Head of caudate nucleus (tissue), 42 donors: Measurements from ENCODE around the gene LHPP.

Experiments
- DNase-seq, 42 donors: peaks; one replicate each; pipeline versions ENCODE4 v3.0.0 to v3.0.0-alpha.2; 2020 to 2021; ENCODE audit warnings: mixed read lengths in 7 of 42
- intact Hi-C: fragments of 100-400 bp; cut with DNase I; formaldehyde crosslinking; loops from one replicate; pipeline ENCODE4 v1.15.0; 2022

Gene LHPP

DNA sequence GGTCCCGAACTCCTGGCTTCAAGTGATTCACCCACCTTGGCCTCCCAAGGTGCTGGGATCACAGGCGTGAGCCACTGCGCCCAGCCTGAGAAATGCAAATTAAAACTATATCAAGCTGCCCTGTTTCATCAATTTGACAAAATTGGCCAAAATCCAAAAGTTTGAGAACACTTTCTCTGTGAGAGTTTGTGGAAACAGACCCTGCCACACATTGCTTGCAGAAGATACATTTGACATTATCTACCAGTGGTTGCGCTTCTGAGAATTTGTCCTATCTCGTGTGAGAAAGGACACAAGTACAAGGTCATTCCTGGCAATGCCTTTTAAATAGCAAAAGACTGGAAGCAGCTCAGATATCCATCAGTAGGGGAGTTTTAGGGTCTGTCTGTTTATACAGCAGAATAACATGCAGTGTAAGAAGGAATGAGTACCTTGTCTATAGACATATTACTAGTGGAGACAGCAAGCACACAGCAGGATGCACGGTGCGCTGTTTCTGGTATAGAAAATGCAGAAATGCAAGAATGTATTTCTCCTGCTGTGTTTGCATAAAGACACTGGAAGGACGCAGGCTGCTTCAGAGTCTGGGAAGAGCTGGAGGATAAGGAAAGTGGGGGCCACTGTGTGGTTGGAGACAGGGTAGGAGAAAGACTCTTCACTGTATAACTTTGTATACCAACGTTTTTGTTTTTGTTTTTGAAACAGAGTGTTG, 4.3 kb downstream of the LHPP start:
- intact Hi-C loops: no loop called here
- DNase-seq: no peak

DNA sequence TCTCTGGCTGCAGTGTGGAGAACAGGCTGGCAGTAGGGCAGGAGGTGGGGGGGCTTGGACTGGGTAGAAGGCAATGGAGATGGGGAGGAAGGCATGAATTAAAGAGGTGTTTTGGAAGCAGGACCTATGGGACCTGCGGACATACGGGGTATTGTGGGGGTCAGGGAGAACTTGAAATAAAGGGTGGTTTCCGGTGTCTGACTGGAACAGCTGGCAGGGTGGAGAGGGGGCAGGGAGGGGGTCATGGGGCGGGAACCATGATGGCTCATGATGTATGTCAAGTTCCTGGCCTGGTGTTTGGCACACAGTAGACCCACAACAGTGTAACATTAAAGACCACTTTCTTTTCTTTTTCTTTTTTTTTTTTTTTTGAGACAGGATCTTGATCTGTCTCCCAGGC, 5.5 kb downstream of the LHPP start:
- DNase-seq: no peak
- intact Hi-C loops: no loop called here

DNA sequence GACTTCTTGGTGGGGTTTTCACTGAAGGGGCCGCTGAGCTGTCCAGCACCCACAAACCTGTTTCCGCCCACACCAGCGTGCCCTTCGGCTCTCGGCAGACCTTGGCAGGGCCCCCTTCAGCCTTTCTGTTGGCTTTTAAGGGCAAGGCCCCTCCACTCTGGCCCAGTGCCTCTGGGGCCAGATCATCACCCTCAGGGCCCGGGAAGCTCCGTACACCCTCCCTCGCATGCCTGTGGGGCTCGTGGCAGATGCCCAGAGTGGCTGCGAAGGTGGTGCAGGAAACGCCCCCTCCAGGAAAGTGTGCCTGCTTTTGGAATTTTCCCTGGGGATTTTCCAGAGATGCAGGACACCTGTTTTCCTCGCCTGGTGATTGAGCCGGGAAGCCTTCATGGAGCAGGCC, 7.0 kb downstream of the LHPP start:
- peak in 1 of 42 donors; percentile 16 for DNase-seq
- intact Hi-C loops: no loop called here

DNA sequence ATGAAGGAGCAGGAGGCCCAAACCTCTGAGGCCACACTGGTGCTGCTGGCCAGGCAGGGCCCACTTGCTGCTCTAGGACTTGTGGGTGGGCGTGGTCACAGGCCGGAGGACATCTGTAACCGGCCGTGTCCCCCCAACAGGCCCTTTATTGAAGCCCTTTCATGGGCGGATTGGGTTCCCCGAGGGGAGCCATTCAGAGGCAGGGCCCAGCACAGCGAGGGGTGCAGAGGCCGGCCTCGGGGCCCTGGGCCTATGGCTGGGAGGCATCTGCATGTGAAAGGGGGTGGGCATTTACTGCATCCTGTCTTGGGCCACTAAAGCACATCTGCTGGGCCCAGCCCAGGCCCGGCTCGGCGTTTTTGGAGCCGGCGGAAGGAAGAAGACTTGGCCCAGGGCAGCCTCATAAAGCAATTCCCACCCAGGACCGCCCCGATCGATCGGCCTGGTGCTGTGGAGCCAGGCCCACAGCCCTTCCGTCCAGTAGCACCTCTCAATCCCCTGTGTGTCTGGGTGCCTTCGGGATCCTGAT, 8.4 kb downstream of the LHPP start:
- DNase-seq: no peak

DNA sequence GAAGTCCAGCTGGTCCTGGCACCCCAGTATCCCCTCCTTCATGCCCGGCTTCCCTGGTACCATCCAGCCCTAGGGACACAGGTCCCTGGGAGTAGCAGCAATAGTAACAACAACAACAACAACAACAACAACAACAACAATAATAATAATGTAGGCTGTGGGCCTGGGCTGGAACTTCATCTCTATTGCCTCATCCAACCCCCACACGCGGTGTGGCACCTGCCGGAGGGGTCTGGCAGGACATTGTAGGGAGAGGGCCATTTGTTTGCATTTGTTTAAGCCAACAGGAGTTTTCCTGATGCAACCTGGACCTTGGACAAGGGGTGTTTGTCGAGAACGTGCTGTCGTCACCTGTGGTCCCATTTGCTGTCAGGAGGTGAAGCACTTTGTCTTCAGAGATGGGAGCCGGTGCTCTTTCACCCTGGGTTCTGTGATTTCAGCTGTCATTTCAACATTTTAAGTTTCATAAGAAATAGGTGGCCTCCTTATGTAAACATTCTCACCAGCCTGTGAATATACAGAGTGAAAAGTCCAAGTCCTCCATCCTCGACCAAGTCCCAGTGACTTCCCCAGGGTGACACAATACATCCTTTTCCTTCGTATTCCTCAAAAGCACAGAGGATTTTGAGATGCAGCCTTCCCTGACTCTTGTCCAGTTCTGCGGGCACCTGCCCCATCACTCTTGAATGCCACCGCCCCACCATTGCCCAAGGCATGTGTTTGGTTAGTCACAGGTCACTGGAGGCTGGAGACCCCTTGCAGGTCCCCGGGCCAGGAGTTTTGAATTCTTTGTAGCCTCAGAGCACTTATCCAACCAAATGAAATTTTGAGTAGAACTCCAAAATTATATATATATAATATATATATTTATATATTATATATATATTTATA, 9.2 kb downstream of the LHPP start:
- intact Hi-C loops: no loop called here

More for the DNA sequence above, 8.4 kb downstream of the LHPP start:
- intact Hi-C loops: no loop called here

DNA sequence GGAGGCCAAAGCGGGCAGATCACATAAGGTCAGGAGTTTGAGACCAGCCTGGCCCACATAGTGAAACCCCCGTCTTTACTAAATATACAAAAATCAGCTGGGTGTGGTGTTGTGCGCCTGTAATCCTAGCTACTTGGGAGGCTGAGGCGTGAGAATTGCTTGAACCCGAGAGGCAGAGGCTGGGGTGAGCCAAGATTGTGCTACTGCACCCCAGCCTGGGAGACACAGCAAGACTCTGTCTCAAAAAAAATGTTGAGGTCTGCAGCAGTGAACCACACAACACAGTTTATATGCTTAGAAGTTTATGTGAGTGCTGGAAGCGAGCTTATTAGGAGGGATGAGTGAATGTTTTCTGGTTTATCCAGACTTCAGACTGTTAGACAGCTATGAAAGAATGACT, 10.4 kb downstream of the LHPP start:
- DNase-seq: no peak
- intact Hi-C loops: no loop called here

More for the DNA sequence above, 9.2 kb downstream of the LHPP start:
- peak in 1 of 42 donors; percentile 32 for DNase-seq

DNA sequence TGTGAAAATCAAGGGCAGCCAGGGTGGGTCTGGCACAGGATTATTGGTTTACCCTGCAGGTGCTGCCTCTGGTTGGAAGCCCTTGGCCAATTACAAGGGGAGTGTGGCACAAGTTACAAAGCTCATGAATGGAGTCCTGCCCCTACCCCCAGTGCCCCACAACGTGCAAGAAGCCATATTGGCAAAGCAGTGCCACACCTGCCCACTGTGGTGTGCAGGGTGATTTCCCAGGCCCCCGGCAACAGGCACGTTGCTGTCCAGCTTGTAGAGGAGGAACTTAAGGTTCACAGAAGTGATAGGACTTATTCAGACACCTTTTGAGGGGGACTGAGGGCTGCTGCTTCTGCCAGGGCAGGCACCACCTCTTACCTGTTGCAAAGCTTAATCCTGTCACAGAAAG, 11.4 kb downstream of the LHPP start:
- DNase-seq: no peak
- intact Hi-C loops: no loop called here

DNA sequence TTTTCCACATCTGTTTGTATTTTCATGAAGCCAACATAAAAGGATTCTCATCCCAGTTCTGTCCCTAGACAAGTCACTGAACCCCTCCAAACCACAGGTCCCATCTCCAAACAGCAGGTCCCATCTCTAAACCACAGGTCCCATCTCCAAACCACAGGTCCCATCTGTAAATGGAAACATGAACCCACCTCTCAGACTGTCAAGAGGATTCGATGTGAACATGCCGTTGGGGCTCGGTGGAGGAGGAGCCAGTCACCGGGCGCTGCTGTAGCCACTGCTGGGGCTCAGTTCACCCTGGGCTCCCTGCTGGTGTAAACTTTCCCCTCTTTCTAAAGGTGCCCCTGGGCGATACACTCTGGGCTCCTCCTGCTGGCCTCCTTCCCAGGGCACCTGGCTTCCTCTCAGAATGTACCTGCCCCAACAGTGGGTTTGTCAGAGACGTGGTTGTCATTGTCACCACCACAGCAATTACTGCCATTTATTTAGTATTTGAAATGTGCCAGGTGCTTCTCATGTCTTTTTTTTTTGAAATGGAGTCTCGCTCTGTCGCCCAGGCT, 13.0 kb downstream of the LHPP start:
- intact Hi-C loops: no loop called here
- no peak for DNase-seq

DNA sequence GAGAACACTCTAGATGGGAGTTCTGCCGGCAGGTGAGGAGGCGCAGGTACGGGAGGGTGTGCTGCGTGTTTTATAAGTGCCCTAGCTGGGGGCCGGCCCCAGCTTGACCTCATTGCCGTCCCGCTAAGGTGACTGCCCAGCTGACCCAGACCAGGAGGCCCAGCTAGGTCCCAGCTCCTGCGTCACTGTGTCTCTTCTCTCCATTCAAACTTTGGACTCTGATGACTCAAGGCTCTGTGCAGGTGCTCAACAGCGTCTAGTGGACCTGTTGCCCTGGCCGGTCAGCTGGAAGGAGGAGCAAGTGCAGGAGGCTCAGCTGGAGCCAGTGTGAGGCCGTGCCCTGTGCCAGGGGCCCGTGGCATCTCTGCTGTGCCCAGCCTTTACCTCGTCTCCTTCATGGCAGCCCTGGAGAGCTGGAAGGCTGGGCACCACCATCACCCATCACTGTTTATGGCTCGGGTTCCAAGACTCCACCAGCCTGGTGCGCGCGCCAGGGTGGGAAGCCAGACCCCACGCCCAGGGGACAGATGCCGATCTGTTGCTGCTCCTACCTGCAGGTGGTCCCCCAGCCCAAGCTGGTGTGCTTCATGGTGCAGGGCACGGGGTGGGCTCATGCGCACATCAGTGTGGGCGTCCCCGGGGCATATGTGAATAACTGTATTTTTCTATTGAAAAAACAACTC, 14.6 kb downstream of the LHPP start:
- no peak for DNase-seq

DNA sequence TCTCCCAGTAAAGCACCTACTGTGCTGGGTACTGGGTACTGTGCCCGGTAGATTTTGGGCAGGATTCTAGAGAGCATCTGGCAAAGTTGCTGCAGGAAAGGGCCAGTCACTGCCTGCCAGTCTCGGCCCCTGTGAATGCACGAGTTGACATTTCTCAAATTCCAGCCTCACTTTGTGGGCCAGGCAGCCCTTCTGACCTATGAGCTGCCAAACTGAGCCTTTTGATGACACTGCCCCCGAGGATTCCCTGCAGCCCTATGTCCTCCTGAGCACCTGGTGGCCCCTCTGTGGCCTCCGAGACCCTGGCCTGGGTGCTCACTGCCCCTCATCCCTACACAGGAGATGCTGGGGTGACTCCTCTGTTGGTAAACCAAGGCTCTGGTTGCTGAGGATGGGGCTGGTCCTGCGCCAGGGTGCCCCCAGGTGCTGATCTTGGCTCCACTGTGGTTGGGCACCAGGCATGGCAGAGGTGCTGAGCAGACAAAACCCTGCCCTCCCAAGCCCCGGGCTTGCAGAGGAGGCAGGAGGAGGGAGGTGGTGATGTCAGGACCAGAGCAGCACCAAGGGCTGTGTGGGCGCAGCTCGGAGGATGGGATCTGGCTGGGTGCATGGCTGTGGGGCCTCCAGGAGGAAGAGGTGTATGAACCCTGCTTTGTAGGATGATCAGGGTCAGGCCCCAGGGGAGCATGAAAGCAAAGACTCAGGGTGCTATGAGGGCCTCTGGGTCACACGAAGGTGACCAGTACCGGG, 16.2 kb downstream of the LHPP start:
- intact Hi-C loops: no loop called here
- DNase-seq: peak in 40 of 42 donors; percentile 8 to 88 (median 51)

More for the DNA sequence above, 14.6 kb downstream of the LHPP start:
- intact Hi-C loops: no loop called here

DNA sequence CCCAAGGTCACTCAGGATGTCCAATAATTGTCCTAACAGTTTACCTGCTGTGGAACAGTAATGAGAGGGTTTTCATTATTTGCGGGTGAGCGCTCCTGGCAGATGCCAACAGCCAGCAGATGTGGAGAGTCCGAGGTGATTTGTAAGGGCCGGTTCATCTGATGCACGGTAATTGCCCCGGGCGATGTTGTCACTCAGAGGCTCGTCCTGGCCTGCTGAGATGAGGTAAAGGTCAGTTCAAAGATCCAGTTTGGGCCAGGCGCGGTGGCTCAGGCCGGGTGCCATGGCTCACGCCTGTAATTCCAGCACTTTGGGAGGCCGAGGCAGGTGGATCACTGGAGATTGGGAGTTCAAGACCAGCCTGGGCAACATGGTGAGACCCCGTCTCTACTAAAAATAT, 16.9 kb downstream of the LHPP start:
- intact Hi-C loops: no loop called here
- no peak for DNase-seq

DNA sequence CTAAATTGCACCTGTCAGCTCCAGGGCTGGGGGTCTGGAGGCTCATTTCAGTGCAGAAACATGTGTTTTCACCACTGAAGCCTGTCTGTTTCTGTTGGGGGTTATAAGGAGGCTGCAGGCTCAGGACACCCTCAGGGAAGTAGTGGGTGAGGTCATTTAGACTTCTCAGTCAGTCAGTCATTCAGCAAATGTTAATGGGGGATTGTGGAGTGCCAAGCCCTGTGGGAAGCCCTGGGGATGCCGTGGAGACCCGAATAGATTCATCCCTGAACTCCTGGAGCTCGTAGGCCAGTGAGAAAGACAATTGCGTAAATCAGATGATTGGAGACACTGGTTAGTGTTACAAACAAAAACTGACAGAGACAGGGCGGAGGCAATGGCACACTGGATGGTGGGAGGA, 19.2 kb downstream of the LHPP start:
- intact Hi-C loops: no loop called here
- DNase-seq: no peak

DNA sequence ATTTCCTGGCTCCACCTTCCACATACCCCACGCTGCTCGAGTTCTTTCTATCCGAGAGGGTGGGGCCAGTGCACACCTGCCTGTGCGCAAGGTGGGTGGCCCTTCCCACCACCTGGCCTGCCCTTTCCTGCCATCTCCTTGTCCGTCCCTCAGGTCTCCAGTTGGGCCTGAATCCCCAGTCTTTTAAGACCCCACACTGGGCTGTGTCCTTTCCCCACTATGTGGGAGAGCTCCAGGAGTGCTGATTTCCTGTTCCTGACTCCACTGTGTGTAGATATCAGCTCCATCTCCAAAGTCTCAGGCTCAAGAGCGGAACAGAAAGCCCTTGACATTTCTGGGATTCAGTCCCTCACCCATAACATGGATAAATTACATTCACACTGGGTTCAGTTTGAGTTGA, 20.1 kb downstream of the LHPP start:
- no peak for DNase-seq
- intact Hi-C loops: no loop called here

DNA sequence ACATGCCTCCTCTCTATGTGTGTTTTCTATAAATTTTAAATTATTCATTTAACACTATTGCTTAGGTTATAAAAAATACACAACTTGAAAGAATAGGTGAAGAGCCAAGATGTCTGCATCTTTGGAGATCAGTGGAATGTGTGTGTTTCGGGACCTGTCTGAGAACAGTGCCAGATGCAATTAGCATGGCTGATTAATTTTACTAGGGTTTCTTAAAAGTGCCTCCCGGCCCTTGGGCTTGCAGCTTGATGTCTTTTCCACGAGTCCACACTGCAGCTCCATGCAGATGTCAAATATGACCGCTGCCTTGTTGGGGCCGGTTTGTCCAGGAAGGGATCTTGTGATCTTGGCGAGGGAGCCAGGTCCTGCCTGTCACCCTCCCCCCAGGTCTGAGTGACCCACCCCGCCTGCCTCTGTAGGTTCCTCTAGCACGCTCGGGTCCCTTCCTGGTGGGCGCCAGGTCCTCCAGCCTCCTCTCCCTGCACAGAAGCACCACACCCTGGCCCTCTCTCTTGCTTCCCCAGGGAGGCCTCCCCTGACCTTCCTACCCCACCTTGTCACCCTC, 20.7 kb downstream of the LHPP start:
- intact Hi-C loops: no loop called here
- DNase-seq: no peak

DNA sequence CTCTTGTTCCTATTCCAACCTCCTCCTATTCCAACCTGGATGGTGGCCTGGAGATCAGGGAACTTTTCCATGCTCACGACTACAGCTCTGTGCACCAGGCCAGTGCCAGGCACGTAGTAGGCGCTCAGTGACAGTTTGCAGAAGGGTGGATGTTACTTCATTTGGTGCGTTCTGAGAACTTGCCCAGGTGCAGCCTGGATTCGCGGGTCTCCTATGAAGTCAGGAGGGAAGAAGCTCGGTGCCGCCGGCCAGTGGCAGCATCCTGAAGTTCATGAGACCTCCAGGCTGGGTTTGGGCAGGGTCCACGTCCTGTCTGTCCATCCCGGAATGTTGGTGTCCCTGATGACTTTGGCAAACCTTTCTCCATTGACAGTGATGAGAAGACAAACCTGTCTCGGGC, 21.3 kb downstream of the LHPP start:
- no peak for DNase-seq
- intact Hi-C loops: no loop called here

DNA sequence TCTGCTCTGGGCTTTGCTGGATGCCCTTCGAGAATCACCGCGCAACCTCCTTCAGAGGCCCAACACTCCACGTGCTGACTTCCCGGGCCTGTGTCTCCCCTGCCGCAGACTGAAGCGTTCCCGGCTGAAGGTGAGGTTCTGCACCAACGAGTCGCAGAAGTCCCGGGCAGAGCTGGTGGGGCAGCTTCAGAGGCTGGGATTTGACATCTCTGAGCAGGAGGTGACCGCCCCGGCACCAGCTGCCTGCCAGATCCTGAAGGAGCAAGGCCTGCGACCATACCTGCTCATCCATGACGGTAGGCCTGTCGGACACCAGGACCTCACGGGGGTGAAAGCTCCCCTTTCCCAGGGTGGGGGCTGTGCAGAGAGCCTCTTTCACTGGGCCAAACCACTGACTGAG, 22.4 kb downstream of the LHPP start:
- no peak for DNase-seq
- intact Hi-C loops: no loop called here

DNA sequence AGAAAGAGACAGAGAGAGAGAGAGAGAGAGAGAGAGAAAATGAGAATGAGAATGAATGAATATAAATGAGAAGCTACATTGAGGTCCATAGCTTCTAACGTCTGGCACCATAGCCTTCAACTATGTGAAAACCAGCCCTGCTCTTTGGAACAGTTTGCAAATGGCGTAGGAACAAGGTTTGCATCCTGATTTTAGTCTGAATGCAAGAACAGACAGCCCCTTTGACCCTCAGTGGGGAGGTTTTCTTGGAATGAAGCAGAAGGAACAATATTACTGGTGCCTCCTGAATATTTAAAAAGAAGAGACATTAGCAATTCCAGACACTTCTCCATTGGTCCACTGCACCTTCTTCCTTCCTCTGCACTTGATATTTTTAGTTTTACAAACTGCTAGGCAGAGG, 23.0 kb downstream of the LHPP start:
- intact Hi-C loops: no loop called here
- DNase-seq: peak in 1 of 42 donors; percentile 30

DNA sequence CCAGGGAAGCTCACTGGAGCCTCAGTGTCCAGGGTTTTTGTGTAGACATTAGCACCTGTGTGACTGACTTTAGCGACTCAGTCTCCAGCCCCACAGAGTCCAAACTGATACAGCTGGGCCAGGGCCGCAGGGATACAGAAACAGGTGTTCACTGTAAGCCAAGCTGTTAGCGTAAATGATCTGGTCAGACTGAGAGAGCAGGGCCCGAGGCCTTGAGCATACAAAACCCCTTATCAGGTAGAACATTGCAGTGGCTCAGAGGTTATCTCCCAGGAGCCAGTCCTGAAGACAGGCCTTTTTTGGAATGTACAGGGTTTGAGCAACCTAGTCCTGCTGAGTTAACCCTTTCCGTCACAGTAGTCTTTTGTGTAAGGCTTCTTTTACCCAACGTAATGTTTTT, 25.0 kb downstream of the LHPP start:
- intact Hi-C loops: no loop called here
- no peak for DNase-seq
